Brain microvascular endothelial cell (primary cell): ENCODE data around the gene FAP.

Source experiments
- DNase-seq: peaks from one replicate; pipeline ENCODE4 v3.0.0-alpha.2; 2020
- H3K27ac ChIP-seq: fragments of 250-450 bp; sonication (Bioruptor Pico); 2 replicates; pipeline ENCODE4 v1.5.1; 2020; ENCODE audit warnings: mild to moderate bottlenecking, moderate library complexity
- H3K27me3 ChIP-seq: fragments of 250-450 bp; sonication (Bioruptor Pico); replicated peaks from 2 replicates; pipeline ENCODE4 v1.5.1; 2020; ENCODE audit warnings: mild to moderate bottlenecking
- H3K36me3 ChIP-seq: fragments of 250-450 bp; sonication (Bioruptor Pico); replicated peaks from 2 replicates; pipeline ENCODE4 v1.5.1; 2020; ENCODE audit warnings: mild to moderate bottlenecking
- H3K4me3 ChIP-seq: 2 replicates; pipeline ENCODE4 v1.5.1; 2011; ENCODE audit warnings: low read depth, mild to moderate bottlenecking, control low read depth, low read length, moderate library complexity
- CTCF ChIP-seq: IDR thresholded peaks from 2 replicates; pipeline ENCODE4 v1.5.1; 2011; ENCODE audit warnings: low read depth, mild to moderate bottlenecking, moderate library complexity, low read length, control low read depth, inconsistent platforms; ENCODE audit errors: missing control alignments
- in situ Hi-C: cut with HindIII; loops from 2 replicates; pipeline ENCODE4 v1.10.0; 2017; ENCODE audit warnings: low sequenced_read_pairs, low pct_ligation_motif_present

The FAP gene

DNA sequence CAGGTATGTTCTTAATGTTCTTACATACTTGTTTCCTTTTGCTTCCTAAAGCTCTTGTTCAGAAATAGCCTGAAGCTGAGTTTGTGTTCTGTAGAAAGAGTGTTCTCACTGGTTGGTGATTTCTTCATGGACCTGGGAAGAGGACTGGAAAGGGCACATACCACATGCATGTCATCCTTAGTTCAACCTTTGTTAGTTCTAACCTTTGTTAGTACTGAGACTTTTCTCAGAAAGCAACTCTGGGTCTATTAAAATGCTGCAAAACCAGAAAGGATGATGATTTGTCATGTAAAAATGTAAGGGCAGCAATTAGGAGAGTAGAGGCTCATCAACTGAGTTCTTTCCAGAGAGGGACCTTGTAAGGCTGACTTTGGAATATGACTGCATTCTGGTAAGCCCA, 2.5 kb upstream of the FAP start:
- H3K27ac ChIP-seq, result peak overlapping the region; percentile 96
- peaks cover 9% of the 10 kb centered on the region for H3K36me3 ChIP-seq
- DNase-seq, result peak; percentile 75
- H3K27me3 ChIP-seq, result no peaks in the 10 kb centered on the region
- in situ Hi-C loops, result no loop called here
- H3K4me3 ChIP-seq, result no peak overlapping the region
- no peak for TF ChIP-seq CTCF

DNA sequence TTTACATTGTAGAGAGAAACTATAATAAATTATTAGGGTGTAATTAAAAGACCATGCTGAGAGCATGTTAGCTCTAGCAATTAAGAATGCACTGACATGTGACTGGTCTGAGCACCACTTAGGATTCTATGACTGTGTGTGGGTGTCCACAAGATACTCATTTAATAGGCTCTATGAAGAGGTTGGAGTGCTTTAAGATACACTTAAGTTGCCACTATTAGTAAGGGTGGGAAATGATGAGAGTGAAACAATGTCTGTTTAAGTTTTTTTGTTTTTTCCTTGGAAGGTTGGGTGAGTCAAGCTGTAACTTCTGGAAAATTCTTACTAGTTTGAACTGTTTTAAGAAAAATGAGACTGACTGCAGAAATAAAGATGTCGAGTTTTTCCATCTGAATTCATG, 1.8 kb upstream of the FAP start:
- DNase-seq, result no peak
- TF ChIP-seq CTCF, result no peak
- H3K36me3 ChIP-seq, result peaks cover 16% of the 10 kb centered on the region
- in situ Hi-C loops, result no loop called here
- H3K4me3 ChIP-seq, result no peak overlapping the region
- H3K27me3 ChIP-seq, result no peaks in the 10 kb centered on the region
- peak overlapping the region; percentile 96 for H3K27ac ChIP-seq

DNA sequence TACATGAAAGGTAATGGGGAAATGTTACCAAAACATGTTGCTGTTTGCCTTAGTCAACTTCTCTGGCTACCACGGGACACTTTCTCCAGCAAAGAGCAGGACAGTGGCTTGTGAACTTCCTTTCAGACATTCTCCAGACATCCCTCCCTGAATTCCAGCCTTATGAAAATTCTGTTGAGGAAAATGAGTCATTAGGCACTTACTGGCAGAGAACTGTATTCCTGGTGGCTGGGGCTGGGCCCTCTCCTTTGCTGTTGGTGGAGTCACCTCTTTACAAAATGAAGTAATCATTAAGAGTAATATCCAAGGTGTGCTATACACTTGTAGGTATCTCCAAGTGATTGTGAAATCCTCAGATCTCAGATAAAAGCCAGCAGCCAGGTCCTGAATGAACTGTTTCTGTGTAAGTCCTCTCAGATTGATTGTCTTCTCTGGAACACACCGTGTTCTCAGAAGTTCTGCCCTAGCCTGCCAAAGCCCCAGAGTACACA, 1.3 kb upstream of the FAP start:
- Histone ChIP-seq H3K27me3 (no peaks in the 10 kb centered on the region), H3K4me3 (no peak overlapping the region), H3K36me3 (peaks cover 21% of the 10 kb centered on the region), H3K27ac (peak overlapping the region; percentile 96)
- in situ Hi-C loops, result no loop called here
- DNase-seq, result peak; percentile 94
- peak; percentile 2 for TF ChIP-seq CTCF

DNA sequence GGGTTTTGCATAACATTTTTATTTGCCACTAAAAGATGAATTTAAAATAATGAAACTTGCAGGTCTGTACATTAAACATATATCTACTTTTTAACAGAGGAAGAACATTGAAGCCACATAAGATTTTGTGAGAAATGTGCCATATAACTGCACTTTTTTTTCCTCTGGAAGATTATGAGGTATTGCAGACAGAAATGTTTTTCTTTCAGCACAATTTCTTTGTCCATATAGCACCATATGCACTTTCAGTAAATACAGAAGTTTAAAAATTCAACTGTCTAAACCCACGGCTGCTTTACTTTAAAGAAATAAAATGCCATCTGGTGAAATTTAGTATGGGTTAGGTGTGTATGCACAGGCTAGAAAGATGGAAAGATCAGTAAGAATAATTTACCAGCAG, 470 bp upstream of the FAP start:
- no peak for TF ChIP-seq CTCF
- H3K27ac ChIP-seq, result peak overlapping the region; percentile 96

GRCh38 chr2:162242586-162243280, 512 bp downstream of the FAP start:
- peak overlapping the region; percentile 60 for H3K4me3 ChIP-seq
- no peaks in the 10 kb centered on the region for H3K27me3 ChIP-seq
- peak overlapping the region; percentile 96 for H3K27ac ChIP-seq
- peaks cover 36% of the 10 kb centered on the region for H3K36me3 ChIP-seq
- TF ChIP-seq CTCF, result no peak
- in situ Hi-C loops, result no loop called here
- no peak for DNase-seq

More for the DNA sequence above, 470 bp upstream of the FAP start:
- Histone ChIP-seq H3K36me3 (peaks cover 30% of the 10 kb centered on the region), H3K27me3 (no peaks in the 10 kb centered on the region), H3K4me3 (peak overlapping the region; percentile 60)
- in situ Hi-C loops, result no loop called here
- no peak for DNase-seq

GRCh38 chr2:162241571-162241970, 1.7 kb downstream of the FAP start:
- peak overlapping the region; percentile 96 for H3K27ac ChIP-seq
- no peak for DNase-seq
- H3K27me3 ChIP-seq, result no peaks in the 10 kb centered on the region
- no peak for TF ChIP-seq CTCF
- in situ Hi-C loops, result no loop called here
- H3K4me3 ChIP-seq, result peak overlapping the region; percentile 60
- peaks cover 45% of the 10 kb centered on the region for H3K36me3 ChIP-seq
